Measurements from ENCODE around the gene CIT.

DNA sequence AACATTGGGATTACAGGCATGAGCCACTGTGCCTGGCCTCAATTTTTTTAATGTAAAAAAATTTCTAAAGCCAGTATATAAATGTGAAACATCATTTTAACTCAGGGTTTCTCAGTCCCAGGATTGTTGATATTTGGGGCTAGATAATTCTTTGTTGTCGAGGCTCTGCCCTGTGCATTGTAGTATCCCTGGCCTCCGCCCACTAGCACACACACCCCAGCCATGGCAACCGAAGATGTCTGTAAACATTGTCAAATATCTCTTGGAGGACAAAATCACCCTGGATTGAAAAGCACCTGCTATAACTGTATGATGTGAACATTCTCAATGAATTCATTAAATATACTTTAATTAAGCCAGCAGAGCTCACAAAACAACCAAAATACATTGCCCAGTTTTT lies 8.4 kb upstream of the CIT start:
- TF ChIP-seq POLR2AphosphoS5 (IDR thresholded peaks at IDR 0.05; ENCODE audit: insufficient read depth, low read depth, low read length), result no peak
- TF ChIP-seq, protein P1, sequence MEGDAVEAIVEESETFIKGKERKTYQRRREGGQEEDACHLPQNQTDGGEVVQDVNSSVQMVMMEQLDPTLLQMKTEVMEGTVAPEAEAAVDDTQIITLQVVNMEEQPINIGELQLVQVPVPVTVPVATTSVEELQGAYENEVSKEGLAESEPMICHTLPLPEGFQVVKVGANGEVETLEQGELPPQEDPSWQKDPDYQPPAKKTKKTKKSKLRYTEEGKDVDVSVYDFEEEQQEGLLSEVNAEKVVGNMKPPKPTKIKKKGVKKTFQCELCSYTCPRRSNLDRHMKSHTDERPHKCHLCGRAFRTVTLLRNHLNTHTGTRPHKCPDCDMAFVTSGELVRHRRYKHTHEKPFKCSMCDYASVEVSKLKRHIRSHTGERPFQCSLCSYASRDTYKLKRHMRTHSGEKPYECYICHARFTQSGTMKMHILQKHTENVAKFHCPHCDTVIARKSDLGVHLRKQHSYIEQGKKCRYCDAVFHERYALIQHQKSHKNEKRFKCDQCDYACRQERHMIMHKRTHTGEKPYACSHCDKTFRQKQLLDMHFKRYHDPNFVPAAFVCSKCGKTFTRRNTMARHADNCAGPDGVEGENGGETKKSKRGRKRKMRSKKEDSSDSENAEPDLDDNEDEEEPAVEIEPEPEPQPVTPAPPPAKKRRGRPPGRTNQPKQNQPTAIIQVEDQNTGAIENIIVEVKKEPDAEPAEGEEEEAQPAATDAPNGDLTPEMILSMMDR (IDR thresholded peaks at IDR 0.05; ENCODE audit: extremely low read depth in 1 of 2, insufficient read depth in 1 of 2, low read depth in 1 of 2, low read length in 2 of 2), result no peak
